IPS-15b (cell line): ENCODE data around the gene MST1.

Experiments used
- H3K27me3 ChIP-seq: one replicate; pipeline ENCODE4 v1.6.1; 2013; ENCODE audit warnings: low read length; ENCODE audit not compliant: control insufficient read depth, insufficient read depth
- H3K36me3 ChIP-seq: one replicate; pipeline ENCODE4 v1.6.1; 2013; ENCODE audit warnings: low read length; ENCODE audit not compliant: control insufficient read depth, insufficient read depth
- H3K4me1 ChIP-seq: one replicate; pipeline ENCODE4 v1.6.1; 2013; ENCODE audit warnings: mild to moderate bottlenecking, low read length; ENCODE audit not compliant: control insufficient read depth, insufficient read depth
- H3K4me3 ChIP-seq: one replicate; pipeline ENCODE4 v1.5.1; 2013; ENCODE audit warnings: low read depth, low read length
- H3K9ac ChIP-seq: one replicate; pipeline ENCODE4 v1.6.1; 2013; ENCODE audit warnings: low read depth, mild to moderate bottlenecking, low read length
- H3K9me3 ChIP-seq: one replicate; pipeline ENCODE4 v1.6.1; 2013; ENCODE audit warnings: mild to moderate bottlenecking, low read length; ENCODE audit not compliant: control insufficient read depth, insufficient read depth

The MST1 gene

GRCh38 chr3:49689046-49689907 is at the start of gene MST1, which contains the start of gene RNF123:
Gene MST1 (minus strand): TSS chr3:49689474. CDS start chr3:49688691, 783 bp downstream.
Gene RNF123 (plus strand): TSS chr3:49689557. CDS start chr3:49691166, 1,609 bp downstream.
- no peaks in the 10 kb centered on the region for H3K9me3 ChIP-seq
- H3K27me3 ChIP-seq, result no peaks in the 10 kb centered on the region
- peak within 1 kb of the TSS; percentile 82 for H3K4me3 ChIP-seq
- H3K9ac ChIP-seq, result peak within 1 kb of the TSS; percentile 60
- peaks cover 4% of the 10 kb centered on the region for H3K36me3 ChIP-seq
- peaks cover 3% of the 10 kb centered on the region for H3K4me1 ChIP-seq

GRCh38 chr3:49738067-49738713 is 48.9 kb upstream of the MST1 start:
- no peaks in the 10 kb centered on the region for H3K9me3 ChIP-seq
- peaks cover 22% of the 10 kb centered on the region for H3K36me3 ChIP-seq
- H3K4me3 ChIP-seq, result no peak overlapping the region
- H3K27me3 ChIP-seq, result no peaks in the 10 kb centered on the region
- H3K4me1 ChIP-seq, result no peaks in the 10 kb centered on the region
- H3K9ac ChIP-seq, result no peak overlapping the region

DNA sequence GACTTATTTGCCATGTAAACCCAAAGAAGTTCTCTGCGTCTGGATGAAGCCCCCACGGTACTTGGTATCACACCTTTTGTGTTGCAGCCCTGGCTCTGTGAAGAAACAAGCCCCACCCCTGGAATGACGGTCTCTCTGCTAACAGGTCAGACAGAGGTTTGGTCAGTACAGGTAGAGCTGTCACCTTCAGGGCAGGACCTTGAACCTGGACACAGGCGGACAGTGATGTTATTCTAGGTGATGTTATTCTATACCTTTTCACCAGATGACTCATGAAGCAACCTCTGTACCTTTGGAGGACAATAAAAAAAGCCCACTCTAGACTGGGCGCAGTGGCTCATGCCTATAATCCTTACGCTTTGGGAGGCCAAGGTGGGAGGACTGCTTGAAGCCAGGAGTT is 45.5 kb upstream of the MST1 start:
- peaks cover 31% of the 10 kb centered on the region for H3K36me3 ChIP-seq

DNA sequence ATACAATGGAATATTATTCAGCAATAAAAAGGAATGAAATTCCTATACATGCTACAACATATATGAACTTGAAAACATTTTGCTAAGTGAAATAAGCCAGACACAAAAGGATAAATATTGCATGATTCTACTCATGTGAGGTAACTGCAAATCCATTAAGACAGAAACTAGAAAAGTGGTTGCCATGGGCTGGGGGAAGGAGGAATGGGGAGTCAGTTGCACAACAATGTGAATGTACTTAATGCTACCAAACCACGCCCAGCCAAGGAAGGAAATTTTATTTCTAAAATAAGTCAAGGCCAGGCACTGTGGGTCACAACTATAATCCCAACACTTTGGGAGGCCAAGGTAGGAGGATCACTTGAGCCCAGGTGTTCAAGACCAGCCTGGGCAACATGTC is 44.3 kb upstream of the MST1 start:
- Histone ChIP-seq H3K9me3 (no peaks in the 10 kb centered on the region), H3K4me1 (no peaks in the 10 kb centered on the region), H3K9ac (no peak overlapping the region), H3K36me3 (peaks cover 30% of the 10 kb centered on the region), H3K27me3 (no peaks in the 10 kb centered on the region), H3K4me3 (no peak overlapping the region)

More for the DNA sequence above, 45.5 kb upstream of the MST1 start:
- Histone ChIP-seq H3K9me3 (no peaks in the 10 kb centered on the region), H3K9ac (no peak overlapping the region), H3K4me1 (no peaks in the 10 kb centered on the region), H3K4me3 (no peak overlapping the region), H3K27me3 (no peaks in the 10 kb centered on the region)

GRCh38 chr3:49732597-49732996 is 43.3 kb upstream of the MST1 start:
- H3K9me3 ChIP-seq, result no peaks in the 10 kb centered on the region
- H3K27me3 ChIP-seq, result no peaks in the 10 kb centered on the region
- no peaks in the 10 kb centered on the region for H3K4me1 ChIP-seq
- H3K36me3 ChIP-seq, result peaks cover 28% of the 10 kb centered on the region
- H3K4me3 ChIP-seq, result no peak overlapping the region
- H3K9ac ChIP-seq, result no peak overlapping the region

DNA sequence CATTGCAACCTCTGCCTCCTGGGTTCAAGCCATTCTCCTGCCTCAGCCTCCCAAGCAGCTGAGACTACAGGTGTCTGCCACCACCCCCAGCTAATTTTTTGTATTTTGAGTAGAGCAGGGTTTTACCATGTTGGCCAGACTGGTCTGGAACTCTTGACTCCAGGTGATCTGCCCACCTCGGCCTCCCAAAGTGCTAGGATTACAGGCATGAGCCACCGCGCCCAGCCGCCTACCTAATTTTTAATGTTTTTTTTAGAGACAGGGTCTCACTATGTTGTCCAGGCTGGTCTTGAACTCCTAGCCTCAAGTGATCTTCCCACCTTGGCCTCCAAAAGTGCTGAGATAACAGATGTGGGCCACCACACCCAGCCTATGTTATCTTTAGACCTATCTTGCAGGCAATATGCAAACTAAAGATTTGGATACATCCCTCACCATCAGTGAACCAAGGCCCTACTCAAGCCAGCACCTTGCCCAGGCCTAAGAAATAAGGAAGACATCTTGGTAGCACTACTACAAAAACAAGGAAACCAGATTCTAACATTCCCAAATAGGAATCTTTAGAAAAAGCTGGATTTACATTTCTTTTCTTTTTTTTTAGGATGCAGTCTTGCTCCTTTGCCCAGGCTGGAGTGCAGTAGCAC is 40.8 kb upstream of the MST1 start:
- no peaks in the 10 kb centered on the region for H3K27me3 ChIP-seq
- H3K9me3 ChIP-seq, result no peaks in the 10 kb centered on the region
- H3K4me1 ChIP-seq, result no peaks in the 10 kb centered on the region
- no peak overlapping the region for H3K9ac ChIP-seq
- H3K4me3 ChIP-seq, result no peak overlapping the region
- peaks cover 32% of the 10 kb centered on the region for H3K36me3 ChIP-seq

DNA sequence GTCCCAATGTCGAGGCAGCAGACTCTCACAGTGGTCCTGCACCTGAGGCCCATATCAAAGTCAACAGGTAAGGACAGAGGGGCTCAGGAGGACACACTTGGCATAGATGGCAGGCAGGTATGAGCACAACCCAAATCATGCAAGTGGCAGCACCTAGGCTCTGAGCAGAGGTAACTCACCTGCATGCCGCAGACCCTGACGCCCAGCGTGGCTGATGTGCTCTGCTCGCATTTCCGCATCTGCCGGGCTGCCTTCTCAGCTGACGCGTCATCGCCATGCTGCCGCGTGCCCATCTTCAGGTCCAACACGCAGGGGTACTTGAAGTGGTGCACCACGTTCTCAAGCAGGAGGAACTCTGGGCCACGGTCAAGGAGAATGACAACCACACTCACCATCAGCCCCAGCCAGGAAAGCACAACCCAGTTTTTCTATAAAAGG is 38.7 kb upstream of the MST1 start:
- Histone ChIP-seq H3K36me3 (peaks cover 27% of the 10 kb centered on the region), H3K27me3 (no peaks in the 10 kb centered on the region), H3K9me3 (no peaks in the 10 kb centered on the region), H3K4me3 (no peak overlapping the region), H3K4me1 (peaks cover under 1% of the 10 kb centered on the region), H3K9ac (no peak overlapping the region)

DNA sequence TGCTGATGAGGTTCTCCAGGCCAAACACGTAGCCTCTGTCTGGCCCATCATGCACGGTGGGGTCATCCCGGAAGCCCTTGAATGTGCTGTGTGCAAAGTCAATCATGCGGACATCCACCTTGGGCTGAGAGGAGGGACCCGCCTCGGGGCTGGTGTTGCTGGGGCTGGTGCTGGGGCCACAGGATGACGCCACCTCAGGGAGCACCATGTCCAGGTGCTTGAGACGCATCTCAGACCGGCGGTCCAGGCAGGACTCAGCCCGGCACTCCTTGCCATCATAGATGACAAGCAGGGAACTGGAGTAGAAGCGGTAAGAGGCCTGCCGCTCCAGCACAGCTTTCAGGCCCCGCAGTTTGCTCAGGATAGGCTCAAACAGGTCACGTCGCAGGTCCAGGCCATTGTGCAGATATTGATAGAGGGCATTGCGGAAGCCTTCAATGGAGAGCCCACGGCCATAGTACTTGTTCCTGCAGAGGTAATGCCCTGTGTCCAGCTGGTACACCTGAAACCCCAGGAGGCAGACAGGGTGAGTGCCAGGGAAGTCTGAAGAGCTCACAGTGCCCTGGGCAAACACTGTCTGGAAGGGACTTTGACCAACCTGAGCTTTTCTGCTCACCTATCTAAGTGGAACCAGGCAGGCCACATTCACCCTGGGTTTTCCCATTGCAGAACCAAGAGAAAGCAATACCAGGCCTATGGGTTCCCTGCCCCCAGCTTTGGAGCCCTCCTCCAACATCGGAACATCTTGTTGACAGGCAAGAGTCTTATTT is 38.1 kb upstream of the MST1 start:
- H3K4me1 ChIP-seq, result peaks cover 2% of the 10 kb centered on the region
- no peak overlapping the region for H3K9ac ChIP-seq
- H3K9me3 ChIP-seq, result no peaks in the 10 kb centered on the region
- H3K27me3 ChIP-seq, result no peaks in the 10 kb centered on the region
- no peak overlapping the region for H3K4me3 ChIP-seq
- peaks cover 29% of the 10 kb centered on the region for H3K36me3 ChIP-seq

GRCh38 chr3:49725906-49726681 is 36.8 kb upstream of the MST1 start:
- no peaks in the 10 kb centered on the region for H3K27me3 ChIP-seq
- no peak overlapping the region for H3K9ac ChIP-seq
- H3K4me3 ChIP-seq, result no peak overlapping the region
- peaks cover 2% of the 10 kb centered on the region for H3K4me1 ChIP-seq
- no peaks in the 10 kb centered on the region for H3K9me3 ChIP-seq
- H3K36me3 ChIP-seq, result peaks cover 37% of the 10 kb centered on the region

GRCh38 chr3:49724586-49724985 is 35.3 kb upstream of the MST1 start:
- Histone ChIP-seq H3K36me3 (peaks cover 42% of the 10 kb centered on the region), H3K27me3 (no peaks in the 10 kb centered on the region), H3K9me3 (no peaks in the 10 kb centered on the region), H3K4me3 (peak overlapping the region; percentile 66), H3K4me1 (peaks cover 2% of the 10 kb centered on the region), H3K9ac (peak overlapping the region; percentile 71)
